GM12892 (cell line): Measurements from ENCODE around the gene FAM98B.

Source experiments
- DNase-seq: peaks from one replicate; pipeline ENCODE4 v3.0.0; 2011; ENCODE audit not compliant: insufficient read length
- FAIRE-seq: peaks from 2 replicates; lab custom pipeline; 2011; peaks lifted over from hg19 to GRCh38; lab: Jason Lieb, UNC
- POLR2A ChIP-seq: IDR thresholded peaks from 2 replicates; pipeline ENCODE4 v1.6.1; 2011; ENCODE audit warnings: low read depth, low read length, control low read depth
- POLR2AphosphoS5 ChIP-seq: IDR thresholded peaks from 2 replicates; pipeline ENCODE4 v1.6.1; 2011; ENCODE audit warnings: low read depth, low read length, control low read depth
- TAF1 ChIP-seq: IDR thresholded peaks from 2 replicates; pipeline ENCODE4 v1.6.1; 2011; ENCODE audit warnings: low read depth, mild to moderate bottlenecking, control low read depth, low read length, borderline replicate concordance

FAM98B gene

GRCh38 chr15:38470816-38471215, 16.9 kb downstream of the FAM98B start:
- TF ChIP-seq POLR2A (no peak), POLR2AphosphoS5 (no peak), TAF1 (no peak)
- DNase-seq (no peak), FAIRE-seq (no peak)

GRCh38 chr15:38471974-38472373, 18.0 kb downstream of the FAM98B start:
- DNase-seq, result no peak
- TF ChIP-seq POLR2AphosphoS5, result no peak
- no peak for TF ChIP-seq POLR2A
- TF ChIP-seq TAF1, result no peak
- FAIRE-seq, result no peak

GRCh38 chr15:38474155-38474757, 20.3 kb downstream of the FAM98B start:
- FAIRE-seq (peak; percentile 97), DNase-seq (no peak)
- TF ChIP-seq TAF1 (no peak), POLR2AphosphoS5 (no peak), POLR2A (no peak)

GRCh38 chr15:38475361-38475760, 21.4 kb downstream of the FAM98B start:
- TF ChIP-seq POLR2A, result no peak
- no peak for TF ChIP-seq POLR2AphosphoS5
- TF ChIP-seq TAF1, result no peak
- FAIRE-seq, result no peak

GRCh38 chr15:38476120-38476519, 22.2 kb downstream of the FAM98B start:
- DNase-seq (no peak), FAIRE-seq (no peak)
- no peak for TF ChIP-seq TAF1
- TF ChIP-seq POLR2AphosphoS5, result no peak
- no peak for TF ChIP-seq POLR2A

More at GRCh38 chr15:38475361-38475760, 21.4 kb downstream of the FAM98B start:
- no peak for DNase-seq

GRCh38 chr15:38477637-38478036, 23.7 kb downstream of the FAM98B start:
- FAIRE-seq, result no peak

GRCh38 chr15:38479266-38479665, 25.3 kb downstream of the FAM98B start:
- DNase-seq, result no peak
- no peak for TF ChIP-seq POLR2A
- no peak for TF ChIP-seq POLR2AphosphoS5
- no peak for TF ChIP-seq TAF1
- peak; percentile 72 for FAIRE-seq

More at GRCh38 chr15:38477637-38478036, 23.7 kb downstream of the FAM98B start:
- DNase-seq, result no peak
- TF ChIP-seq POLR2AphosphoS5 (no peak), POLR2A (no peak), TAF1 (no peak)

- TF ChIP-seq POLR2AphosphoS5 (no peak), POLR2A (no peak), TAF1 (no peak)
- DNase-seq, result no peak
- no peak for FAIRE-seq
Observed at GRCh38 chr15:38479756-38480155, 25.8 kb downstream of the FAM98B start.

- DNase-seq (no peak), FAIRE-seq (no peak)
- no peak for TF ChIP-seq POLR2A
- no peak for TF ChIP-seq TAF1
- TF ChIP-seq POLR2AphosphoS5, result no peak
Observed at GRCh38 chr15:38481113-38481512, 27.2 kb downstream of the FAM98B start.

- no peak for FAIRE-seq
- DNase-seq, result no peak
- no peak for TF ChIP-seq TAF1
- no peak for TF ChIP-seq POLR2AphosphoS5
- no peak for TF ChIP-seq POLR2A
Observed at GRCh38 chr15:38481761-38482160, 27.8 kb downstream of the FAM98B start.

- TF ChIP-seq POLR2A, result no peak
- no peak for TF ChIP-seq TAF1
- no peak for TF ChIP-seq POLR2AphosphoS5
- no peak for DNase-seq
- FAIRE-seq, result no peak
Observed at GRCh38 chr15:38482572-38482971, 28.6 kb downstream of the FAM98B start.

- TF ChIP-seq TAF1 (no peak), POLR2AphosphoS5 (no peak), POLR2A (no peak)
- FAIRE-seq, result no peak
- no peak for DNase-seq
Observed at GRCh38 chr15:38486936-38487335, 33.0 kb downstream of the FAM98B start.

- no peak for FAIRE-seq
- TF ChIP-seq POLR2A, result no peak
- TF ChIP-seq POLR2AphosphoS5, result no peak
- TF ChIP-seq TAF1, result no peak
- DNase-seq, result no peak
Observed at GRCh38 chr15:38487378-38487777, 33.5 kb downstream of the FAM98B start.

- DNase-seq (no peak), FAIRE-seq (no peak)
- TF ChIP-seq TAF1 (no peak), POLR2AphosphoS5 (no peak), POLR2A (no peak)
Observed at GRCh38 chr15:38490242-38490922, 36.5 kb downstream of the FAM98B start.

- no peak for FAIRE-seq
- TF ChIP-seq POLR2A, result no peak
- TF ChIP-seq POLR2AphosphoS5, result no peak
- TF ChIP-seq TAF1, result no peak
- DNase-seq, result no peak
Observed at GRCh38 chr15:38496151-38496550, 42.2 kb downstream of the FAM98B start.
